ENCODE data around the gene TCF12. TPM values are rescaled to one million over a fixed set of nuclear protein-coding genes. Genes with fewer than 3 reads are reported as not detected.

Gene TCF12
- total RNA-seq, 1 donor from 2014 or later = 123 TPM

DNA sequence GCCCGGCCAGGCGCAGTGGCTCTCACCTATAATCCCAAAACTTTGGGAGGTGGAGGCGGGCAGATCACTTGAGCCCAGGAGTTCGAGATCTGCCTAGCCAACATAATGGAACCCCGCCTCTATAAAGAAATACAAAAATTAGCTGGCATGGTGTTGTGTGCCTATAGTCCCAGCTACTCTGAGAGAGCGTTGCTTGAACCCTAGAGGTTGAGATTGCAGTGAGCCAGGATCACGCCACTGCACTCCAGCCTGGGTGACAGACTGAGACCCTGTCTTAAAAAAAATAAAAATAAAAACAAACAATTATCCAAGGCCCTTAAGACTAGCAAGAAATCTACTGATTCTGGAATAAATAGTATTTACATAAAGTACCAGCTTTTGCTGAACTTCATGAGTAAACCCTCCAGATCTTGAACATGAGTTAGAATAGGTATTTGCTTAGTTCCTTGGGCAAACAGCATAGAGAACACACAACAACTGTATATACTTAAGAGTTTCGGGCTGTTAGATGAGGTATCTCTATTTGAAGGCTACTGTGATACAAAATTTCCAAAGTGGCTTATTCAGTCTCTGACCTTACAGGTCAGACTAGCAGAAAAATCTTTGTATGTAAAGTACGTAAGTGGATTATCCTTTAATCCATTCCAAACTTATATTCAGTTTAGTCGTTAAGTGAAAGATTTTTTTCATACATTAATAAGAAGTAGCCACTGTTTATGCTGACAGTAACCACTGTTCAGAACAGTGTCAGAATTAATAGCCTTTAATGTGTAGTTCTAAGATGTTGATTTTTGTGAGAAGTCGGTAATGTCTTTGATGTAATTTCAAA lies 286.8 kb downstream of the TCF12 start:
- Mint-ChIP-seq H3K36me3 (ENCODE audit: low read depth, unreplicated experiment) (no peaks in the 10 kb centered on the region), H3K27ac (ENCODE audit: unreplicated experiment) (no peak overlapping the region), H3K27me3 (ENCODE audit: unreplicated experiment) (no peaks in the 10 kb centered on the region), H3K4me1 (ENCODE audit: unreplicated experiment) (no peaks in the 10 kb centered on the region), H3K9me3 (ENCODE audit: unreplicated experiment) (no peaks in the 10 kb centered on the region), H3K4me3 (ENCODE audit: unreplicated experiment) (no peak overlapping the region)
- TF ChIP-seq, protein P1, sequence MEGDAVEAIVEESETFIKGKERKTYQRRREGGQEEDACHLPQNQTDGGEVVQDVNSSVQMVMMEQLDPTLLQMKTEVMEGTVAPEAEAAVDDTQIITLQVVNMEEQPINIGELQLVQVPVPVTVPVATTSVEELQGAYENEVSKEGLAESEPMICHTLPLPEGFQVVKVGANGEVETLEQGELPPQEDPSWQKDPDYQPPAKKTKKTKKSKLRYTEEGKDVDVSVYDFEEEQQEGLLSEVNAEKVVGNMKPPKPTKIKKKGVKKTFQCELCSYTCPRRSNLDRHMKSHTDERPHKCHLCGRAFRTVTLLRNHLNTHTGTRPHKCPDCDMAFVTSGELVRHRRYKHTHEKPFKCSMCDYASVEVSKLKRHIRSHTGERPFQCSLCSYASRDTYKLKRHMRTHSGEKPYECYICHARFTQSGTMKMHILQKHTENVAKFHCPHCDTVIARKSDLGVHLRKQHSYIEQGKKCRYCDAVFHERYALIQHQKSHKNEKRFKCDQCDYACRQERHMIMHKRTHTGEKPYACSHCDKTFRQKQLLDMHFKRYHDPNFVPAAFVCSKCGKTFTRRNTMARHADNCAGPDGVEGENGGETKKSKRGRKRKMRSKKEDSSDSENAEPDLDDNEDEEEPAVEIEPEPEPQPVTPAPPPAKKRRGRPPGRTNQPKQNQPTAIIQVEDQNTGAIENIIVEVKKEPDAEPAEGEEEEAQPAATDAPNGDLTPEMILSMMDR (IDR thresholded peaks at IDR 0.05; ENCODE audit: unreplicated experiment) = no peak
- no peak for DNase-seq (ENCODE audit: low spot score)

DNA sequence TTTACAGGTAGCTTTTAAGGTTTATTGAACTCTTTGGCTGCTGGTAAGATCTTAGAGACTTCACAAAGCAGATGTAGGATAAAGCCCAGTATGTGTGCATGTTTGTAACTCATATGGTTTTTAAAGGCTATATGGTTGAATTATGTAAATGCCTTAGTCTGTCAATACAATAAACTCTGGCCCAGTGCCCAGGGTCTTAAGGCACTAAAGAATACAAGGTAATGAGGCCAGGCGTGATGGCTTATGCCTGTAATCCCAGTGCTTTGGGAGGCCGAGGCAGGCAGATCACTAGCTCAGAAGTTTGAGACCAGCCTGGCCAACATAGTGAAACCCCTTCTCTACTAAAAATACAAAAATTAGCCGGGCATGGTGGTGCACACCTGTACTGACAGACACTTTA lies 287.6 kb downstream of the TCF12 start:
- Mint-ChIP-seq H3K36me3 (ENCODE audit: low read depth, unreplicated experiment) (no peaks in the 10 kb centered on the region), H3K27ac (ENCODE audit: unreplicated experiment) (no peak overlapping the region), H3K4me1 (ENCODE audit: unreplicated experiment) (no peaks in the 10 kb centered on the region)

DNA sequence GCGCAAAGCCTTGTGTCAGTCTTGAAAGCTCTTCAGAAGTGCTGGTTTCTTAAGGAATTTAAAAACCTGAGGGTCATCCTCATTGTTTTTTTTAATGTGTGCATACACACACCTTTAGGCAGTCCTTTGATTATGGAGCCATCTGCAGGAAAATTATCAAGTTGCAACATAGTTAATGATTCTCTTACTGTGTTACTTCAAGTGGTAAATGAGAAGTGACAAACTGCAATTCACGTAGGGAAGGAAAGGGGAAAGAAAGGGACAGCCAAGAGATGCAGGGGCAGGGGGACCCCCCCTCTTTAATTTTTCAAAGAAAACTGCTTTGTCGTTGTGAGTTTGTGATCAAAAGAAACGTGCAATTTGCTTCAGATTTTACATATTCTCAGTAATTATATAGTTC lies 295.4 kb downstream of the TCF12 start:
- no peak overlapping the region for H3K27ac Mint-ChIP-seq (ENCODE audit: unreplicated experiment)
- DNase-seq (ENCODE audit: low spot score) = no peak
- TF ChIP-seq, protein P1 (IDR thresholded peaks at IDR 0.05; ENCODE audit: unreplicated experiment) = no peak
- H3K27me3 Mint-ChIP-seq (ENCODE audit: unreplicated experiment) = peaks cover 4% of the 10 kb centered on the region
- peaks cover 13% of the 10 kb centered on the region for H3K4me1 Mint-ChIP-seq (ENCODE audit: unreplicated experiment)
- no peak overlapping the region for H3K4me3 Mint-ChIP-seq (ENCODE audit: unreplicated experiment)
- no peaks in the 10 kb centered on the region for H3K9me3 Mint-ChIP-seq (ENCODE audit: unreplicated experiment)
- no peaks in the 10 kb centered on the region for H3K36me3 Mint-ChIP-seq (ENCODE audit: low read depth, unreplicated experiment)

More for the DNA sequence above, 287.6 kb downstream of the TCF12 start:
- peaks cover 4% of the 10 kb centered on the region for H3K27me3 Mint-ChIP-seq (ENCODE audit: unreplicated experiment)
- H3K4me3 Mint-ChIP-seq (ENCODE audit: unreplicated experiment) = no peak overlapping the region
- no peaks in the 10 kb centered on the region for H3K9me3 Mint-ChIP-seq (ENCODE audit: unreplicated experiment)
- no peak for DNase-seq (ENCODE audit: low spot score)
- TF ChIP-seq, protein P1 (IDR thresholded peaks at IDR 0.05; ENCODE audit: unreplicated experiment) = no peak

DNA sequence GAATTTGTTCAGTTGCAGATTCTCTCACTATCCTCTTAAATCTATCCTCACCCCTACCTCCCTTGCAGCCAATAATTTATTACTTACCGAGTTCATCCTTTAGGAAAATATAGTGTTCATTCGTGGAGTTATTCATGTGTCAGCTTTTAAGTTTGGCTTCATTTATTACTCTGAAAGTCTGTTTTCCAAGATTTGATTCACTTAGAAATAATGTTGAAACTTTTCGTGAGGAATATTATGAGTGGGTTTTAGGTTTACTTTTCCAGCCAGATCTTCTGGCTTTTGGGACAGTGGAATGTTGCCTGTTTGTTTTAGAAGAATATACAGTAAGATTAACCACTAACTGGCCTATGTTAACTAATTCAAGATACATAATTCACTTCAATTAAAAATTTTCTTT lies 296.9 kb downstream of the TCF12 start:
- Mint-ChIP-seq H3K4me1 (ENCODE audit: unreplicated experiment) (peaks cover 22% of the 10 kb centered on the region), H3K9me3 (ENCODE audit: unreplicated experiment) (no peaks in the 10 kb centered on the region), H3K27me3 (ENCODE audit: unreplicated experiment) (peaks cover 6% of the 10 kb centered on the region), H3K27ac (ENCODE audit: unreplicated experiment) (no peak overlapping the region), H3K36me3 (ENCODE audit: low read depth, unreplicated experiment) (no peaks in the 10 kb centered on the region), H3K4me3 (ENCODE audit: unreplicated experiment) (no peak overlapping the region)
- no peak for DNase-seq (ENCODE audit: low spot score)
- TF ChIP-seq, protein P1 (IDR thresholded peaks at IDR 0.05; ENCODE audit: unreplicated experiment) = no peak

DNA sequence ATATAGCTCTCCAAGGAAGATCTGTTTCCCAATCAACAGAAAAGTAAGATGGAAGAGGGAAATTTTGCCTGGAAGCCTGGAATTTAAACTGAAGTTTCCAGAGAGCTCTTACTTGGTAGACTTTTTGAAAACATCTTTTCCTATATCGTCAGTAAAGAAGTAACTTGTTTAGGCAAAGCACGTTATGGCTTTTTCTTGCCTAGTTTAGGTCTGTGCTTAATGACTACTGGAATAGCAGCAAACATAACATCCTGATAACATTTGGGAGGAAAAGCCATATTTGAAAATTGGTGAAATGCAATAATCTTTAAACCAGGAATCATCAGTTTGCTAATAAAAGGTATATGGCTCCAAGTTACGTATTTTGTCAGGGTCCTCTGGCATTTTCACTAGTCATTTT lies 297.4 kb downstream of the TCF12 start:
- H3K4me3 Mint-ChIP-seq (ENCODE audit: unreplicated experiment) = no peak overlapping the region
- TF ChIP-seq, protein P1 (IDR thresholded peaks at IDR 0.05; ENCODE audit: unreplicated experiment) = no peak
- DNase-seq (ENCODE audit: low spot score) = no peak
- H3K9me3 Mint-ChIP-seq (ENCODE audit: unreplicated experiment) = no peaks in the 10 kb centered on the region
- no peaks in the 10 kb centered on the region for H3K36me3 Mint-ChIP-seq (ENCODE audit: low read depth, unreplicated experiment)
- H3K4me1 Mint-ChIP-seq (ENCODE audit: unreplicated experiment) = peaks cover 24% of the 10 kb centered on the region
- peaks cover 2% of the 10 kb centered on the region for H3K27me3 Mint-ChIP-seq (ENCODE audit: unreplicated experiment)
- H3K27ac Mint-ChIP-seq (ENCODE audit: unreplicated experiment) = no peak overlapping the region
